ENCODE results near the gene HAX1.
"Not testable (repeated sequence)": the region's sequence is repeated elsewhere in the genome, so short reads cannot be mapped to it uniquely, and the experiment has no call there.

Gene HAX1

DNA sequence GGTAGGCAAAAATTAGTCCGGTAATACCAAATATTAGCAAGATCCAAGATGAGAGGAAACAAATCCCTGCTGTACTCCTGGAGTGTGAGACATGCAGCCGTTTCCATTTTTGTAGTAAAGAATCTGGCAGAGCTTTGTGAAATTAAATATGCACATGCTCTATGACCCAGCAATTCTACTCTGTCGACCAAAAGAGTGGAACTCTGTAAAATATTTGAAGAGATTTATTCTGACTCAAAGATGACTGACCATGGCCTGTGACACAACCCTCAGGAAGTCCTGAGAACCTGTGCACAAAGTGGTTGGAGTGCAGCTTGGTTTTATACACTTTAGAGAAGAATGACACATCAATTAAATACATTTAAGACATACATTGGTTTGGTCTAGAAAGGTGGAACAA is 16.2 kb downstream of the HAX1 start:
- no peak for DNase-seq

DNA sequence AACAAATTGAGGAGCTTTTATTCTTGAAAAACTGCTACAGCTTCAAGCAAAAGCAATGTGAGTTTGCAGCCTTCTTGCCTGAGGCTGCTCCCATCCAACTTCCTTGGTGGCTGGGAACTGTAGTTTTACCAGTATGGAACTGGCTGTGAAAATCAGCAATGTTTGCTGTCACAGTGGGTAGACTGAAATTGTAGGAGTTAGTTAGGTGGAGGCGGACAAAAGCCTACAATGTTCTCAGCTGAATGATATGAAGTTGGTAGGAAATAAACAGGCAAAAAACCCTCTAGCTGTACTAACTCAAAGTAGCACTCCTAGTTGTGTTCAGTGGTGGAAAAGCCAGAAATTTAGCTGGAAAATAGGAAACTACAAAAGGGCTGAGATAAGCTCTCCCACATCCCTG is 18.5 kb downstream of the HAX1 start:
- no peak for DNase-seq

DNA sequence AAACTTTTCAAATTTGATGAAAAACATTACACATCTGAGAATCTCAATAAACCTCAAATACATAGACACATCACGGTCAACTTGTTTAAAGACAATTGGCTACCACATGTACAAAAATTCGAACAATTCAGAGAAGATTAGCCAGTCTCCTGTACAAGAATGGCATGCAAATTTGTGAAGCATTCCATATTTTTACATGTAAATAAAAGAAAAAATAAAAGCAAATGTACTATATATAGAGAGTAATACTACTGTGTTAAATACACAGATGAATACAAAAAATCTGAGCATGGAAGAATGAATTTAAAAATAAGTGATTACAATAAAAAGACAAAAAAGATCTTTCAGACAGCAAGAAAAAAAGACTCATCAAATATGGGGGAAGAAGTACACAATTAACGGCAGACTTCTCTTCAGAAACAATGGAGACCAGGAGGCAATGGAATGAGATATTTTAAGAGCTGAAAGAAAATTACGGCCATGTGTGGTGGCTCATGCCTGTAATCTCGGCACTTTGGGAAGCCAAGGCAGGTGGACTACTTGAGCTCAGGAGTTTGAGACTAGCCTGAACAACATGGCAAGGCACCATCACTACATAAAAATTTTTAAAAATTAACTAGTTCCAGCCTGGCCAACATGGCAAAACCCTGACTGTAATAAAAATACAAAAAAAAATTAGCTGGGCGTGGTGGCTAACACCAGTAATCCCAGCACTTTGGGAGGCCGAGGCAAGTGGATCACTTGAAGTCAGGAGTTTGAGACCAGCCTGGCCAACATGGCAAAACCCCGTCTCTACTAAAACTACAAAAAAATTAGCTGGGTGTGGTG is 23.2 kb downstream of the HAX1 start:
- no peak for DNase-seq

DNA sequence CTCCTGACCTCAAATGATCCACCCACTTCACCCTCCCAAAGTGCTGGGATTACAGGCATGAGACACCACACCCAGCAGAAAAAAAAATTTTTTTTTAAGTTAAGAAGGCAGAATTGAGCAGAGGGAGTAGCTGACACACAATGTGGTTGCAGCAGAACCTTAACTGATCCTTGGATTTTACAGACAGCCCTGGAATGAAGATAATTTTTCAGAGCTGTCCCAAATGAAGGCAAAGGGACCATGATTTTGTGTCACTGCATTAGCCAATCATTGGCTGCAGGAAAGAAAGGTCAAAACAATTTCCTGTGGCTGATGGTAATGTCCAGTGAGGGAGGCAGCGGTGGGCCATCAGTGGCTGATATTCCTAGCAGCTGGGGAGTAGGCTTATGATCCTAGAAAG is 29.2 kb downstream of the HAX1 start:
- no peak for DNase-seq

DNA sequence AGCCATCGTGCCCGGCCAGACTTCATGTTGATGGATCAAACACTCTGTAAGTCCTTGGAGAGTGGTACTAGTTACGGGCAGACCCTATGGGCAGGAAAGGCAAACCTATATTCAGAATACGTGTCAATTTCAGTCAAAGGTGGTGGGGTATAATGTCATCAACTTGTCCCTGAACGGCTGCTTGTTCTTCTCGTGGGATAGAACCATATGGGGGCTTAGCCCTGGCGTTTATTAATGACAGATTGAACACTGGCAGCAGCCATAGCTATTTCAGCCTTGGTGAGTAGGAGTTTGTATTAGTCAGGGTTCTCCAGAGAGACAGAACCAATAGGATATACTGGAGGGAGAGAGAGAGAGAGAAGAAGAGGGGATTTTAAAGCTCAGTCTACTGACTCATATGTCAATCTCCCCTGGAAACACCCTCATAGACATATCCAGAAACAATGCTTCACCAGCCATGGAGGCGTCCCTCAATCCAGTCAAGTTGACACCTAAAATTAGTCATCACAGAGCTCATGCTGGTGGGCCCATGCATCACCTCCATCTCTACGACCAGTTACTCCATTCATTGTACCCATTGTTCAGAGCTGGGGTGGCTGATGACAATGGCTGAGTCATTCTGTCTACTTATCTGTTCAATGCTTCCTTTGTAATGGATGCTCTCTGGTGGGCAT is 32.4 kb downstream of the HAX1 start:
- no peak for DNase-seq

DNA sequence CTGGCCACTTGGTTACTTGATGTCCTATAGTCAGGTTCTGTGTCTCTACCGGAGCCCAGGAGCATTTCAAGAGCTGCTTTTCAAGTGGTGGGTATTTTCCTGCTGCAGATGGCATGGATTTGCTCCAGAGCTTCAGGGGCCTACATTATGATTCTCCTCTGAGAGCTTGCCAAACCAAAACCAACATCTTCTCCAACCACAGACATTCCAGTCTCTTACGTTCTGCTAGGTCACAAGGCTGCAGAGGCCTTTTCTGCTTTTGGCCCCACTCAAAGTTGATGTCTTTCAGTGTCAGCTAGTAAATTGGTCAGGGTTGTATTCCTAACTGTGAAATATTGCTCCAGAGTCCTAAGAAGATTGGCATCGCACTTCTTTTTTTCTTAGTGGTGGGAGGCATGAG is 33.7 kb downstream of the HAX1 start:
- DNase-seq = no peak

DNA sequence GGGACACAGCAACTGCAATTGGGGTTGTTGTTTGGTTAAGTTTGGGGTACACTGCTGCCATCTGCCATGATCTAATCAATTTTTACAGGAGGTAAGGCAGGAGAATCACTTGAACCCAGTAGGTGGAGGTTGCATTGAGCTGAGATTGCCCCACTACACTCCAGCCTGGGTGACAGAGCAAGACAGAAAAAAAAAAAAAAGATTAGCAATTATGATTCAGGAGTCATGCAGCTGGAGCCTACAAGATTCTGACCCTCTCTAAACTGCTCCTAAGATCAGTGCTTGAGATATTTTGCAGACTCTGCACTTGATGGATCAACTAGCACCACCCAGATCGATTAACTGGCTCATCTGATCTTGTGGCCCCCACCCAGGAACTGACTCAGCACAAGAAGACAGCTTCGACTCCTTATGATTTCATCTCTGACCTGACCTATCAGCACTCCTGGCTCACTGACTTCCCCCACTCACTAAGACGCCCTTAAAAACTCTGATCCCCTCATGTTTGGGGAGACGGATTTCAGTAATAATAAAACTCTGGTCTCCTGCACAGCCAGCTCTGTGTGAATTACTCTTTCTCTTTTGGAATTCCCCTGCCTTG is 35.3 kb downstream of the HAX1 start:
- DNase-seq = not testable (repeated sequence)

DNA sequence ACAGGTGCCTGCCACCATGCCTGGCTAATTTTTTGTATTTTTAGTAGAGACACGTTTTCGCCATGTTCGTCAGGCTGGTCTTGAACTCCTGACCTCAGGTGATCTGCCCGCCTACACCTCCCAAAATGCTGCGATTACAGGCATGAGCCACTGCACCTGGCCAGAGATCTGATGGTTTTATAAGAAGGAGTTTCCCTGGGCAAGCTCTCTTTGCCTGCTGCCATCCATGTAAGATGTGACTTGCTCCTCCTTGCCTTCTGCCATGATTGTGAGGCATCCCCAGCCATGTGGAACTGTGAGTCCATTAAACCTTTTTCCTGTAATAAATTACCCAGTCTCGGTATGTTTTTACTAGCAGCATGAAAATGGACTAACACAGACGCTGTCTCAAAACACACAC is 36.7 kb downstream of the HAX1 start:
- DNase-seq = not testable (repeated sequence)

DNA sequence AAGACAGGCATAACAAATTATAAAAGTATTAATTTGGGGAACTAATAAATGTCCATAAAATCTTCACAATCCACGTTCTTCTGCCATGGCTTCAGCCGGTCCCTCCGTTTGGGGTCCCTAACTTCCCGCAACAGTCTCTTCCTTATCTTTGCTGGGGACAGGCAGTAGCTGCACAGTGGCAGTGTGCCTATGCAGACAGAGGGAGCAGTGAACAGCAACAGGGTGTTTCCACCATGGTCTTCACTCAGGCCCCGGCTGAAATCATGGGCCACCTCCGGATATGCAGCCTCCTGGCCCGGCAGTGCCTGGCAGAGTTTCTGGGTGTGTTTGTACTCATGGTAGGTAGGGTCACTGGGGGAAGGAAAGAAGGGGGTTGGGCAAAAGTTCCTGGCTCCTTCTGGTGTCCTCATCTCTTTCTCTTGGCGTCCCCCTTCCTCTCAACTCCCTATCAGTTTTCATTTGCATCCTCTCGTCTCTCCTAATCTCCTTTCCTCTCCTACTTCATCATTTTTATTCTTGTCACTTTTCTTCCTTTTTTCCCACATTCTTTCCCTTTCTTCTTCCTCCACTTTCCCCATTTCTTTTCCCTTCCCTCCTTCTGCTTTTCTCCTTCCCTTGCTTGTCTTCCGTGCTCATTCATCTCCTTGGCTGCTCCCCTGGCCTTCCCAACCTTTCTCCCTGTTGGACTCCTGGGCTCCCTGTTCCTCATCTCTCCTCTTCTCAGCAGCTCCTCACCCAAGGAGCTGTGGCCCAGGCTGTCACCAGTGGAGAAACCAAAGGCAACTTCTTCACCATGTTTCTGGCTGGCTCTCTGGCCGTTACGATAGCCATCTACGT is 40.0 kb downstream of the HAX1 start:
- not testable (repeated sequence) for DNase-seq

DNA sequence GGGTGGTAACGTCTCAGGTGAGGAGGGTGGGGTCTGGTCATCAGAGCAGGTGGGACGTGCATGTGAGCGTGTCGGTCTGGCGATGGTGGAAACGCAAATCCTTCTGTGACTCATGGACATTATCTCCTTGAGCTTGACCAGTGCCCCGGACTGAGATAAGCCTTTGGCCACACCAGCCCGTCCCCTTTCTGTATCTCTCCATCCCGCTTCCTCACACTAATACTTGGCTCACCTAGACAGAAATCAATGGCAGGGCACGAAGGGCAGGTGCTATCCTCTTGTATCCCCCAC is 40.6 kb downstream of the HAX1 start:
- no peak for DNase-seq

DNA sequence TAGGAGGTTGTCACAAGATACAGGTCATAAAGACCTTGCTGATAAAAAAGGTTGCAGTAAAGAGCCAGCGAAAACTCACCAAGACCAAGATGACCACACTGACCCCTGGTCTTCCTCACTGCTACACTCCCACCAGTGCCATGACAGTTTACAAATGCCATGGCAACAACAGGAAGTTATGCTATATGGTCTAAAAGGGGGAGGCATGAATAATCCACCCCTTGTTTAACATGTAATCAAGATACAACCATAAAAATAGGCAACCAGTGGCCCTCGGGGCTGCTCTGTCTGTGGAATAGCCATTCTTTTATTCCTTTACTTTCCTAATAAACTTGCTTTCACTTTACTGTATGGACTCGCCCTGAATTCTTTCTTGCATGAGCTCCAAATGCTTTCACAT is 41.8 kb downstream of the HAX1 start:
- DNase-seq = not testable (repeated sequence)

DNA sequence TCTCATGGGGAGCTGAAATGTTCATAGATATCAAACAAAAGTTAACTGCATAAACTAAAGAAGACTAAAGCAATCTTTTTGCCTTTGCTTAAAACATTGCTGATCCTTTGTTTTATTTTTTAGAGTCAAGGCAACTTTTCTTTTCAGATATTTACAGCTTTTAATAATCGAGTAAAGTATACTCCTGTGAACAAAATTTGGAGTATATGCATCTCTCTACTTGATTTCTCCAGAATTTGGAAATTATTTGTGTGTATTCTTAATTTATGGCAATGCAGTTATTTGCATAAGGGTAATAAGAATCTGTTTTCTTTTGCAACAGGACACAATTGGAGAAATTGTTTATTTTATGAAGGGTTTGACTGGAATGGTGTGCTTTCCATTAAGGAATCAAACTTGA is 44.3 kb downstream of the HAX1 start:
- no peak for DNase-seq

DNA sequence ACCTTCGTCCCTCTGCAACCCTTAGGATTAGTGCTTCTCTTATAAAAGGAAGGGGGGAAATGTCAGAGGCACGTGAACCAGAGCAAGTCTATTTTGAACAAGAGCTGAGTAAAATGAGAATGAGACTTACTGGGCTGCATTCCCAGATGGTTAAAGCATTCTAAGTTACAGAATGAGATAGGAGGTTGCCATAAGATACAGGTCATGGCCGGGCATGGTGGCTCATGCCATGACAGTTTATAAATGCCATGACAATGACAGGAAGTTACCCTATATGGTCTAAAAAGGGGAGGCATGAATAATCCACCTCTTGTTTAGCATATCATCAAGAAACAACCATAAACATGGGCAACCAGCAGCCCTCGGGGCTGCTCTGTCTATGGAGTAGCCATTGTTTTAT is 46.0 kb downstream of the HAX1 start:
- DNase-seq = no peak

DNA sequence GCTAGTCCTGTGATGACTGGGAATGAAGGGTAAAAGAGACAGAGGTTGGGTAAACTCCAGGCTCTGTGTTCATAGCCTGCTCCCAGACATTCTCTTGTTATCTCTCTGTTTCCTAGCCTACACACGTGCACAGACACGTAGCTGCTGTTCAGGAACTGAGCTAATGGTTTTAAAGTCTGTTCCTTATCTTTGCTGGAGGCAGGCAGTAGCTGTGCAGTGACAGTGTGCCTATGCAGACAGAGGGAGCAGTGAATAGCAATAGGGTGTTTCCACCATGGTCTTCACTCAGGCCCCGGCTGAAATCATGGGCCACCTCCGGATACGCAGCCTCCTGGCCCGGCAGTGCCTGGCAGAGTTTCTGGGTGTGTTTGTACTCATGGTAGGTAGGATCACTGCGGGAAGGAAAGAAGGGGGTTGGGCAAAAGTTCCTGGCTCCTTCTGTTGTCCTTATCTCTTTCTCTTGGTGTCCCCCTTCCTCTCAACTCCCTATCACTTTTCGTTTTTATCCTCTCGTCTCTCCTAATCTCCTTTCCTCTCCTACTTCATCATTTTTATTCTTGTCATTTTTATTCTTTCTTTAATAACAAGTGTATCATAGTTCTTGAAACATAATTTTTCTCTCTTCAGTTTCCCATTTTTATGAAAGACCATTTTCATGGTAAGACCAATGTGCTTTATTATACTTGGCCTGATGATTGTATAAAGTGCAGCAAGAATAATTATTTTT is 48.6 kb downstream of the HAX1 start, which contains the start of gene AQP10:
Gene AQP10, plus strand, starts transcription at position 212 of the 727 bp plus-strand sequence. Its CDS starts 63 bp downstream, at position 275.
- DNase-seq = no peak

DNA sequence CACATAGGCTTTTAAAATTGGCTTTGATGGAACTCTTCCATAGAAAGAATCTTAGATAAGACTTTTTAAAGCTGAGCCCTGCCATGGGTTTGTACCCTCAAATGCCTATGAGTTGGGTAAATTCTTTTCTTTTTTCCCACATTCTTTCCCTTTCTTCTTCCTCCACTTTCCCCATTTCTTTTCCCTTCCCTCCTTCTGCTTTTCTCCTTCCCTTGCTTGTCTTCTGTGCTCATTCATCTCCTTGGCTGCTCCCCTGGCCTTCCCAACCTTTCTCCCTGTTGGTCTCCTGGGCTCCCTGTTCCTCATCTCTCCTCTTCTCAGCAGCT is 49.1 kb downstream of the HAX1 start:
- not testable (repeated sequence) for DNase-seq

DNA sequence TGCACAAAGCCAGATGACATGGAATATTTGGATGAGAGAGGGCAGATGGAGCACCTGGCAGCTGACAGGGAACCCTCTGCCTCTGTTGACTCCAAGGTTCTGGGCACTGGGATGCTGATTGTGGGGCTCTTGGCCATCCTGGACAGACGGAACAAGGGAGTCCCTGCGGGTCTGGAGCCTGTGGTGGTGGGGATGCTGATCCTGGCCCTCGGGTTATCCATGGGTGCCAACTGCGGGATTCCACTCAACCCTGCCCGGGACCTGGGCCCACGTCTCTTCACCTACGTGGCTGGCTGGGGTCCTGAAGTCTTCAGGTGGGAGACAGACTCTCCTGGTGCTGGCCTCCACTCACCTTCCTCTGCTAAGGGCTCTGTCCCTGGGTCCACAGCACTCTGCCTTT is 51.1 kb downstream of the HAX1 start:
- DNase-seq = no peak

DNA sequence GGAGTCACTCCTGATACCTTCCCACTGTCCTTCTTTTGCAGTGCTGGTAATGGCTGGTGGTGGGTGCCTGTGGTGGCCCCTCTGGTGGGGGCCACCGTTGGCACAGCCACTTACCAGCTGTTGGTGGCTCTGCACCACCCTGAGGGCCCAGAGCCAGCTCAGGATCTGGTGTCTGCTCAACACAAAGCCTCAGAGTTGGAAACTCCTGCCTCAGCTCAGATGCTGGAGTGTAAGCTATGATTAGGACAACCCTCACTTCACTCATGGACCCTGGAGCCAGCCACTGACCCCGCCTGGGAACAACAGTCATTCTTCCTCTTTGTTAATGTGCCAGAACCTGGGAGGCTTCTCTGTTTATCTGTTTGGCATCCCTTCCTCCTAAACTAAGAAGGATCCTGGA is 51.8 kb downstream of the HAX1 start:
- no peak for DNase-seq

DNA sequence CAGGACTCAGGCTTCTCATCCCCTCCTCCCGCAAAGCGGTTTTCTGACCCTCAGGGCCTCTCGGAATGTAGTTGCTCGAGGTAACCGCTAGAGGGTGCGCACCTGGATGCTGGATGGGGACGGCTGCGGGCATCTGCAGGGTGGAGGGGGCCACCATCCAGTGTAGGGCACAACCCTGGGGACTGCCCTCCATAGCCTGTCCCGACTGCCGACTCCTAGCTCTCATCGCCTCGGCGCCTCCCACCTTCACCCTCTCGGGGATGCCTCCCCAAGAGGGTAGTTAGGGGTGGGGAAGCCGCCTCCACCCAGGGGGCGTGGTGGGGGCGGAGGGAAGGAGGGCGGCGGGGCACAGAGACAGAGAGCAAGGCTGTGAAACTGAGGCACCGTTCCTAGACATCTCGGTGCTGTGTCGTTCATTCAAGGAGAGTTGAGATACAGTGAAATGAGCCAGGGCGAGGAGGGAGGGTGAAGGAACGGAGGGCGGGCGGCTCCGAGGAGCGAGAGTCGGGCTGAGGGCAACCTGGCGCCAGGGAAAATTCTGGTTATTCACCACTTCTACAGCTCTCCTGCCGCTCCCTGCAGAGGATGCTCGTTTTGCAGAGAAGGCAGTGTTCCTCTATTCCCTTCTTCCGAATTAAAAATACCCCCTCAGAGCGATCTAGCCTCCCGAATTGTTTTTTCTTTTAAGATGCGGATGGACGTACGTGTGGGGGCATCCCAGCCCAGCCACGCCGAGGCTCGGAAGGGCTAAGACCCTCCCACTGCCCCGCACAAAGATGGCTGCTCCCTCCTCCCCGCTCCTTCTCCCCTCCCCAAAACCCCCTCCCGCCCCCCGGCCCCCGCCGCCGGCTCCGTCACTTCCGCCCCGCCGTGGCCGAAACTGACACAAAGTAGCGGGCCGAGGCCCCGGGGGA is 52.5 kb downstream of the HAX1 start, which contains the start of gene ATP8B2:
Gene ATP8B2, plus strand, starts transcription at position 857 of the 914 bp plus-strand sequence. CDS start 2,617 bp downstream, outside the sequence.
- peak; percentile 22 to 24 for DNase-seq
